ENCODE data around the gene LINS1. TPM values are rescaled to one million over a fixed set of nuclear protein-coding genes. Genes with fewer than 3 reads are reported as not detected.

The LINS1 gene
- total RNA-seq, 1 donor from 2014 or later: 63.9 TPM

GRCh38 chr15:100627789-100628395, 25.9 kb upstream of the LINS1 start:
- H3K36me3 Mint-ChIP-seq (ENCODE audit: low read depth): peaks cover 21% of the 10 kb centered on the region
- intact Hi-C loops (cut with micrococcal nuclease): loop anchor here (1.0 to 5.0 kb wide), 3 partner anchors 245 to 379 kb away; partner anchors contain the start of gene LRRK1

GRCh38 chr15:100623301-100623700, 21.3 kb upstream of the LINS1 start:
- Mint-ChIP-seq H3K4me3 (no peak overlapping the region), H3K36me3 (ENCODE audit: low read depth) (peaks cover 30% of the 10 kb centered on the region), H3K9me3 (no peaks in the 10 kb centered on the region), H3K27ac (no peak overlapping the region), H3K27me3 (no peaks in the 10 kb centered on the region), H3K4me1 (peaks cover 2% of the 10 kb centered on the region)
- DNase-seq: no peak
- intact Hi-C loops (cut with micrococcal nuclease): no loop called here

More at GRCh38 chr15:100627789-100628395, 25.9 kb upstream of the LINS1 start:
- H3K4me1 Mint-ChIP-seq: peaks cover 11% of the 10 kb centered on the region
- DNase-seq: peak; percentile 90
- H3K27me3 Mint-ChIP-seq: no peaks in the 10 kb centered on the region
- no peak overlapping the region for H3K27ac Mint-ChIP-seq
- H3K4me3 Mint-ChIP-seq: no peak overlapping the region
- no peaks in the 10 kb centered on the region for H3K9me3 Mint-ChIP-seq

GRCh38 chr15:100616700-100617099, 14.7 kb upstream of the LINS1 start:
- no peak overlapping the region for H3K4me3 Mint-ChIP-seq
- peaks cover 68% of the 10 kb centered on the region for H3K36me3 Mint-ChIP-seq (ENCODE audit: low read depth)
- peaks cover 9% of the 10 kb centered on the region for H3K4me1 Mint-ChIP-seq
- H3K27me3 Mint-ChIP-seq: no peaks in the 10 kb centered on the region
- no peak overlapping the region for H3K27ac Mint-ChIP-seq
- intact Hi-C loops (cut with micrococcal nuclease): no loop called here
- DNase-seq: no peak
- no peaks in the 10 kb centered on the region for H3K9me3 Mint-ChIP-seq

- DNase-seq: no peak
- intact Hi-C loops (cut with micrococcal nuclease): no loop called here
- H3K27me3 Mint-ChIP-seq: no peaks in the 10 kb centered on the region
- H3K9me3 Mint-ChIP-seq: no peaks in the 10 kb centered on the region
- H3K36me3 Mint-ChIP-seq (ENCODE audit: low read depth): peaks cover 69% of the 10 kb centered on the region
- H3K4me1 Mint-ChIP-seq: peaks cover 9% of the 10 kb centered on the region
- H3K4me3 Mint-ChIP-seq: no peak overlapping the region
- no peak overlapping the region for H3K27ac Mint-ChIP-seq
Observed at GRCh38 chr15:100615801-100616200, 13.8 kb upstream of the LINS1 start.

GRCh38 chr15:100614918-100615317, 12.9 kb upstream of the LINS1 start:
- intact Hi-C loops (cut with micrococcal nuclease): no loop called here
- Mint-ChIP-seq H3K27me3 (no peaks in the 10 kb centered on the region), H3K4me1 (peaks cover 9% of the 10 kb centered on the region), H3K27ac (no peak overlapping the region), H3K4me3 (no peak overlapping the region), H3K9me3 (no peaks in the 10 kb centered on the region), H3K36me3 (ENCODE audit: low read depth) (peaks cover 69% of the 10 kb centered on the region)
- no peak for DNase-seq

- Mint-ChIP-seq H3K27me3 (no peaks in the 10 kb centered on the region), H3K4me1 (peaks cover 9% of the 10 kb centered on the region), H3K9me3 (no peaks in the 10 kb centered on the region), H3K36me3 (ENCODE audit: low read depth) (peaks cover 67% of the 10 kb centered on the region), H3K27ac (no peak overlapping the region), H3K4me3 (no peak overlapping the region)
- intact Hi-C loops (cut with micrococcal nuclease): no loop called here
- DNase-seq: no peak
Observed at GRCh38 chr15:100614336-100614735, 12.4 kb upstream of the LINS1 start.

- peaks cover 61% of the 10 kb centered on the region for H3K36me3 Mint-ChIP-seq (ENCODE audit: low read depth)
Observed at GRCh38 chr15:100613208-100613607, 11.2 kb upstream of the LINS1 start.

GRCh38 chr15:100612539-100612938, 10.6 kb upstream of the LINS1 start:
- intact Hi-C loops (cut with micrococcal nuclease): no loop called here
- no peak for DNase-seq
- Mint-ChIP-seq H3K4me3 (no peak overlapping the region), H3K27me3 (no peaks in the 10 kb centered on the region), H3K27ac (no peak overlapping the region), H3K4me1 (peaks cover 14% of the 10 kb centered on the region), H3K36me3 (ENCODE audit: low read depth) (peaks cover 64% of the 10 kb centered on the region), H3K9me3 (no peaks in the 10 kb centered on the region)

More at GRCh38 chr15:100613208-100613607, 11.2 kb upstream of the LINS1 start:
- Mint-ChIP-seq H3K4me3 (no peak overlapping the region), H3K27me3 (no peaks in the 10 kb centered on the region), H3K27ac (no peak overlapping the region), H3K9me3 (no peaks in the 10 kb centered on the region), H3K4me1 (peaks cover 11% of the 10 kb centered on the region)
- DNase-seq: no peak
- intact Hi-C loops (cut with micrococcal nuclease): no loop called here

- Mint-ChIP-seq H3K9me3 (no peaks in the 10 kb centered on the region), H3K36me3 (ENCODE audit: low read depth) (peaks cover 43% of the 10 kb centered on the region), H3K4me1 (peaks cover 51% of the 10 kb centered on the region), H3K27me3 (no peaks in the 10 kb centered on the region), H3K4me3 (no peak overlapping the region), H3K27ac (no peak overlapping the region)
- DNase-seq: peak; percentile 89
- intact Hi-C loops (cut with micrococcal nuclease): loop anchor here (1.0 to 5.0 kb wide), 8 partner anchors 253 to 1956 kb away; partner anchors contain the start of genes IGF1R, SELENOS and TM2D3
Observed at GRCh38 chr15:100602823-100603393, 924 bp upstream of the LINS1 start.

- intact Hi-C loops (cut with micrococcal nuclease): loop anchor here (1.0 to 5.0 kb wide), 8 partner anchors 251 to 1954 kb away; partner anchors contain the start of genes IGF1R, SELENOS and TM2D3
- H3K4me3 Mint-ChIP-seq: no peak overlapping the region
- H3K27ac Mint-ChIP-seq: no peak overlapping the region
- H3K27me3 Mint-ChIP-seq: peaks cover 2% of the 10 kb centered on the region
- no peaks in the 10 kb centered on the region for H3K9me3 Mint-ChIP-seq
- peaks cover 57% of the 10 kb centered on the region for H3K4me1 Mint-ChIP-seq
- peaks cover 43% of the 10 kb centered on the region for H3K36me3 Mint-ChIP-seq (ENCODE audit: low read depth)
- DNase-seq: no peak
Observed at GRCh38 chr15:100601617-100602063, 344 bp downstream of the LINS1 start.

GRCh38 chr15:100601163-100601562, 821 bp downstream of the LINS1 start:
- H3K36me3 Mint-ChIP-seq (ENCODE audit: low read depth): peaks cover 41% of the 10 kb centered on the region
- peaks cover 2% of the 10 kb centered on the region for H3K27me3 Mint-ChIP-seq
- H3K9me3 Mint-ChIP-seq: no peaks in the 10 kb centered on the region
- no peak overlapping the region for H3K27ac Mint-ChIP-seq
- peaks cover 60% of the 10 kb centered on the region for H3K4me1 Mint-ChIP-seq
- no peak overlapping the region for H3K4me3 Mint-ChIP-seq
- intact Hi-C loops (cut with micrococcal nuclease): loop anchor here (5.0 kb wide), 6 partner anchors 429 to 1954 kb away; partner anchors contain the start of genes IGF1R, SELENOS and TM2D3
- peak; percentile 87 for DNase-seq

GRCh38 chr15:100598655-100599054, 3.3 kb downstream of the LINS1 start:
- Mint-ChIP-seq H3K4me1 (peaks cover 52% of the 10 kb centered on the region), H3K36me3 (ENCODE audit: low read depth) (peaks cover 37% of the 10 kb centered on the region), H3K9me3 (no peaks in the 10 kb centered on the region), H3K27me3 (peaks cover 2% of the 10 kb centered on the region), H3K4me3 (peak overlapping the region; percentile 77), H3K27ac (peak overlapping the region; percentile 91)
- peak; percentile 68 for DNase-seq
- intact Hi-C loops (cut with micrococcal nuclease): loop anchor here (5.0 kb wide), 1 partner anchor 1124 kb away; the partner anchor contains the start of gene TARS3

- no peaks in the 10 kb centered on the region for H3K9me3 Mint-ChIP-seq
- H3K4me3 Mint-ChIP-seq: peak overlapping the region; percentile 90
- H3K4me1 Mint-ChIP-seq: peaks cover 53% of the 10 kb centered on the region
Observed at GRCh38 chr15:100597862-100598261, 4.1 kb downstream of the LINS1 start.

GRCh38 chr15:100596792-100597191, 5.2 kb downstream of the LINS1 start:
- Mint-ChIP-seq H3K36me3 (ENCODE audit: low read depth) (peaks cover 50% of the 10 kb centered on the region), H3K9me3 (peaks cover 5% of the 10 kb centered on the region), H3K4me3 (peak overlapping the region; percentile 90), H3K27me3 (peaks cover 2% of the 10 kb centered on the region), H3K27ac (peak overlapping the region; percentile 97), H3K4me1 (peaks cover 61% of the 10 kb centered on the region)
- intact Hi-C loops (cut with micrococcal nuclease): loop anchor here (2.0 to 5.0 kb wide), 2 partner anchors 24 to 1126 kb away; partner anchors contain the start of gene TARS3
- peak; percentile 98 for DNase-seq

More at GRCh38 chr15:100597862-100598261, 4.1 kb downstream of the LINS1 start:
- Mint-ChIP-seq H3K27me3 (peaks cover 2% of the 10 kb centered on the region), H3K27ac (peak overlapping the region; percentile 97), H3K36me3 (ENCODE audit: low read depth) (peaks cover 42% of the 10 kb centered on the region)
- intact Hi-C loops (cut with micrococcal nuclease): loop anchor here (2.0 to 5.0 kb wide), 2 partner anchors 25 to 1124 kb away; partner anchors contain the start of gene TARS3
- peak; percentile 73 for DNase-seq

Data from activated CD4-positive, alpha-beta T cell treated with anti-CD3 and anti-CD28 coated beads, Interleukin-2, amount 10 ng/mL, durations not matched to agents 24 days and 14 days (primary cell).